H1 (cell line): ENCODE measurements around the gene STEAP3. TPM values are rescaled to one million over a fixed set of nuclear protein-coding genes. Genes with fewer than 3 reads are reported as not detected.

Experiments used
- BCL11A ChIP-seq, 2 experiments: IDR thresholded peaks; one replicate each; pipeline ENCODE4 v1.6.1; 2011; ENCODE audit warnings: low read depth in 2 of 2, low read length in 2 of 2, mild to moderate bottlenecking in 2 of 2
- CBX5 ChIP-seq: fragments of 300-800, 300-1000 bp; sonication (generic); IDR thresholded peaks from 2 replicates; pipeline ENCODE4 v1.7.1; 2016; ENCODE audit warnings: antibody characterized with exemption, low read length, low read depth
- CEBPB ChIP-seq: IDR thresholded peaks from 2 replicates; pipeline ENCODE4 v1.6.1; 2012; ENCODE audit warnings: low read depth, low read length
- EGR1 ChIP-seq: IDR thresholded peaks from 2 replicates; pipeline ENCODE4 v1.6.1; 2011; ENCODE audit warnings: low read depth, low read length, borderline replicate concordance
- EZH2 ChIP-seq: fragments of 200-600 bp; sonication (generic); IDR thresholded peaks from 2 replicates; pipeline ENCODE4 v1.7.1; 2012; ENCODE audit warnings: low read depth, mild to moderate bottlenecking, moderate library complexity, low read length, inconsistent platforms; ENCODE audit not compliant: severe bottlenecking
- FOSL1 ChIP-seq: IDR thresholded peaks from 2 replicates; pipeline ENCODE4 v1.6.1; 2011; ENCODE audit warnings: mild to moderate bottlenecking, low read depth, low read length, moderate library complexity; ENCODE audit not compliant: insufficient read depth
- KDM4A ChIP-seq: IDR thresholded peaks from one replicate; pipeline ENCODE4 v1.7.1; 2012; ENCODE audit warnings: low read depth, mild to moderate bottlenecking, moderate library complexity, low read length, inconsistent platforms; ENCODE audit not compliant: severe bottlenecking
- RAD21 ChIP-seq, 2 experiments: IDR thresholded peaks in 1 of 2; conservative IDR thresholded peaks in 1 of 2; 2 replicates each; pipeline ENCODE4 v1.6.1; 2011; ENCODE audit warnings: low read depth in 2 of 2, low read length in 2 of 2, improper control_type of control experiment in 1 of 2, inconsistent platforms in 1 of 2, mild to moderate bottlenecking in 1 of 2, moderate library complexity in 1 of 2
- RBBP5 ChIP-seq: IDR thresholded peaks from 2 replicates; pipeline ENCODE4 v1.7.1; 2012; ENCODE audit warnings: low read depth, mild to moderate bottlenecking, inconsistent platforms, low read length, moderate library complexity, borderline replicate concordance
- polyA plus RNA-seq, 7 experiments: library from polyadenylated mRNA; depleted of rRNA in 3 of 7; stranded (reverse) in 5 of 7; unstranded in 2 of 7; fragments of >200 nt in 5 of 7; fragments of 200-250 nt in 2 of 7; gene quantifications; 1 replicate in 5 of 7; 2 replicates in 1 of 7; 4 replicates in 1 of 7; pipeline versions ENCODE4 v1.2.1 to v1.2.3, GENCODE V29; 2011 to 2013; ENCODE audit warnings: missing spikeins in 2 of 7, mixed read lengths in 2 of 7
- total RNA-seq: library from RNA; stranded (reverse); fragmentation: NEBNext Ultra II Directional; extraction: Animal tissue kit (Norgen Biotek cat#: 25700); gene quantifications from 2 replicates; pipeline ENCODE4 v1.2.1, GENCODE V29; 2021
- TF ChIP-seq, protein P1 (sequence below): fragments of 300-600 bp; sonication (generic); IDR thresholded peaks from 2 replicates; pipeline ENCODE4 v1.7.1; 2012; ENCODE audit warnings: low read length, moderate library complexity, mild to moderate bottlenecking, inconsistent platforms; ENCODE audit not compliant: insufficient replicate concordance
- TF ChIP-seq, protein P2 (sequence below): IDR thresholded peaks from 2 replicates; pipeline ENCODE4 v1.6.1; 2012; ENCODE audit warnings: inconsistent platforms

The STEAP3 gene
- total and polyA plus RNA-seq, 2 of the 8 experiments (the other 6 are each of a cell fraction or from before 2014, with no cell fraction given), result 21.7 to 27.9 TPM

DNA sequence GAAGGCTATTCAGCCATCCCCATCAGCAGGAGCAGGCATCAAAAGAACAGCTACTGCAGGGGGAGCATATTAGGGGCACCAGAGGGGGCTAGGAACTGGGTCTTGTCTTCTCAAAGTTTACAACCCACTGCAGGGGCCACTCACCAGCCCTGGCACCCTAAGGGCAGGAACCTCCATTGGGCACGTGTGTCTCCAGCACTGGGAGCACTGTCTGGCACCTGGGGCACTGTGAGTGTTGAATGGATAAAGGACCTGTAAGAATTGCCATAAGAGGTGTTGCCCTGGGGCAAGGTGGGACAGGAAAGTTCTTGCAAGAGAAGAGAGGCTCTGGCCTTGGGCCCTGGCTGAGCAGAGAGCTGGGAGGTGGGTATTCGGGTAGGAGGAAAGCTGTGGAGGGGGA is 1.4 kb upstream of the STEAP3 start (continued):
- TF ChIP-seq, protein P1, sequence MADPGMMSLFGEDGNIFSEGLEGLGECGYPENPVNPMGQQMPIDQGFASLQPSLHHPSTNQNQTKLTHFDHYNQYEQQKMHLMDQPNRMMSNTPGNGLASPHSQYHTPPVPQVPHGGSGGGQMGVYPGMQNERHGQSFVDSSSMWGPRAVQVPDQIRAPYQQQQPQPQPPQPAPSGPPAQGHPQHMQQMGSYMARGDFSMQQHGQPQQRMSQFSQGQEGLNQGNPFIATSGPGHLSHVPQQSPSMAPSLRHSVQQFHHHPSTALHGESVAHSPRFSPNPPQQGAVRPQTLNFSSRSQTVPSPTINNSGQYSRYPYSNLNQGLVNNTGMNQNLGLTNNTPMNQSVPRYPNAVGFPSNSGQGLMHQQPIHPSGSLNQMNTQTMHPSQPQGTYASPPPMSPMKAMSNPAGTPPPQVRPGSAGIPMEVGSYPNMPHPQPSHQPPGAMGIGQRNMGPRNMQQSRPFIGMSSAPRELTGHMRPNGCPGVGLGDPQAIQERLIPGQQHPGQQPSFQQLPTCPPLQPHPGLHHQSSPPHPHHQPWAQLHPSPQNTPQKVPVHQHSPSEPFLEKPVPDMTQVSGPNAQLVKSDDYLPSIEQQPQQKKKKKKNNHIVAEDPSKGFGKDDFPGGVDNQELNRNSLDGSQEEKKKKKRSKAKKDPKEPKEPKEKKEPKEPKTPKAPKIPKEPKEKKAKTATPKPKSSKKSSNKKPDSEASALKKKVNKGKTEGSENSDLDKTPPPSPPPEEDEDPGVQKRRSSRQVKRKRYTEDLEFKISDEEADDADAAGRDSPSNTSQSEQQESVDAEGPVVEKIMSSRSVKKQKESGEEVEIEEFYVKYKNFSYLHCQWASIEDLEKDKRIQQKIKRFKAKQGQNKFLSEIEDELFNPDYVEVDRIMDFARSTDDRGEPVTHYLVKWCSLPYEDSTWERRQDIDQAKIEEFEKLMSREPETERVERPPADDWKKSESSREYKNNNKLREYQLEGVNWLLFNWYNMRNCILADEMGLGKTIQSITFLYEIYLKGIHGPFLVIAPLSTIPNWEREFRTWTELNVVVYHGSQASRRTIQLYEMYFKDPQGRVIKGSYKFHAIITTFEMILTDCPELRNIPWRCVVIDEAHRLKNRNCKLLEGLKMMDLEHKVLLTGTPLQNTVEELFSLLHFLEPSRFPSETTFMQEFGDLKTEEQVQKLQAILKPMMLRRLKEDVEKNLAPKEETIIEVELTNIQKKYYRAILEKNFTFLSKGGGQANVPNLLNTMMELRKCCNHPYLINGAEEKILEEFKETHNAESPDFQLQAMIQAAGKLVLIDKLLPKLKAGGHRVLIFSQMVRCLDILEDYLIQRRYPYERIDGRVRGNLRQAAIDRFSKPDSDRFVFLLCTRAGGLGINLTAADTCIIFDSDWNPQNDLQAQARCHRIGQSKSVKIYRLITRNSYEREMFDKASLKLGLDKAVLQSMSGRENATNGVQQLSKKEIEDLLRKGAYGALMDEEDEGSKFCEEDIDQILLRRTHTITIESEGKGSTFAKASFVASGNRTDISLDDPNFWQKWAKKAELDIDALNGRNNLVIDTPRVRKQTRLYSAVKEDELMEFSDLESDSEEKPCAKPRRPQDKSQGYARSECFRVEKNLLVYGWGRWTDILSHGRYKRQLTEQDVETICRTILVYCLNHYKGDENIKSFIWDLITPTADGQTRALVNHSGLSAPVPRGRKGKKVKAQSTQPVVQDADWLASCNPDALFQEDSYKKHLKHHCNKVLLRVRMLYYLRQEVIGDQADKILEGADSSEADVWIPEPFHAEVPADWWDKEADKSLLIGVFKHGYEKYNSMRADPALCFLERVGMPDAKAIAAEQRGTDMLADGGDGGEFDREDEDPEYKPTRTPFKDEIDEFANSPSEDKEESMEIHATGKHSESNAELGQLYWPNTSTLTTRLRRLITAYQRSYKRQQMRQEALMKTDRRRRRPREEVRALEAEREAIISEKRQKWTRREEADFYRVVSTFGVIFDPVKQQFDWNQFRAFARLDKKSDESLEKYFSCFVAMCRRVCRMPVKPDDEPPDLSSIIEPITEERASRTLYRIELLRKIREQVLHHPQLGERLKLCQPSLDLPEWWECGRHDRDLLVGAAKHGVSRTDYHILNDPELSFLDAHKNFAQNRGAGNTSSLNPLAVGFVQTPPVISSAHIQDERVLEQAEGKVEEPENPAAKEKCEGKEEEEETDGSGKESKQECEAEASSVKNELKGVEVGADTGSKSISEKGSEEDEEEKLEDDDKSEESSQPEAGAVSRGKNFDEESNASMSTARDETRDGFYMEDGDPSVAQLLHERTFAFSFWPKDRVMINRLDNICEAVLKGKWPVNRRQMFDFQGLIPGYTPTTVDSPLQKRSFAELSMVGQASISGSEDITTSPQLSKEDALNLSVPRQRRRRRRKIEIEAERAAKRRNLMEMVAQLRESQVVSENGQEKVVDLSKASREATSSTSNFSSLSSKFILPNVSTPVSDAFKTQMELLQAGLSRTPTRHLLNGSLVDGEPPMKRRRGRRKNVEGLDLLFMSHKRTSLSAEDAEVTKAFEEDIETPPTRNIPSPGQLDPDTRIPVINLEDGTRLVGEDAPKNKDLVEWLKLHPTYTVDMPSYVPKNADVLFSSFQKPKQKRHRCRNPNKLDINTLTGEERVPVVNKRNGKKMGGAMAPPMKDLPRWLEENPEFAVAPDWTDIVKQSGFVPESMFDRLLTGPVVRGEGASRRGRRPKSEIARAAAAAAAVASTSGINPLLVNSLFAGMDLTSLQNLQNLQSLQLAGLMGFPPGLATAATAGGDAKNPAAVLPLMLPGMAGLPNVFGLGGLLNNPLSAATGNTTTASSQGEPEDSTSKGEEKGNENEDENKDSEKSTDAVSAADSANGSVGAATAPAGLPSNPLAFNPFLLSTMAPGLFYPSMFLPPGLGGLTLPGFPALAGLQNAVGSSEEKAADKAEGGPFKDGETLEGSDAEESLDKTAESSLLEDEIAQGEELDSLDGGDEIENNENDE, result no peak
- TF ChIP-seq, protein P2, sequence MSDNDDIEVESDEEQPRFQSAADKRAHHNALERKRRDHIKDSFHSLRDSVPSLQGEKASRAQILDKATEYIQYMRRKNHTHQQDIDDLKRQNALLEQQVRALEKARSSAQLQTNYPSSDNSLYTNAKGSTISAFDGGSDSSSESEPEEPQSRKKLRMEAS, result no peak
- TF ChIP-seq EGR1 (no peak), RBBP5 (no peak), EZH2 (no peak), CEBPB (no peak), RAD21 (IDR thresholded peaks at IDR 0.05 in 1 of 2, conservative IDR thresholded peaks at IDR 0.05 in 1 of 2; ENCODE audit: low read depth in 2 of 2, low read length in 2 of 2) (no peak), KDM4A (no peak), CBX5 (no peak), BCL11A (IDR thresholded peaks at IDR 0.05; ENCODE audit: low read depth in 2 of 2, low read length in 2 of 2) (no peak), FOSL1 (no peak)
